CD4-positive, alpha-beta T cell (primary cell): ENCODE data around the gene RREB1. TPM values are rescaled to one million over a fixed set of nuclear protein-coding genes. Genes with fewer than 3 reads are reported as not detected.
A peak's percentile ranks its signal among the peaks of the same experiment; 100 is the strongest.

Source experiments
- ATAC-seq: fragments of 200-7000 bp; cut with Tn5 transposase; one replicate; pipeline ENCODE4 v1.10.0; 2022; ENCODE audit warnings: mild to moderate bottlenecking; ENCODE audit not compliant: poor library complexity
- CTCF ChIA-PET: fragments of 350-600 bp; sonication (Branson Sonifier 250); formaldehyde crosslinking; loops from one replicate; lab custom pipeline; 2021; ENCODE audit warnings: antibody characterized with exemption, inconsistent platforms; lab: Charles Lee
- POLR2A ChIA-PET: fragments of 350-600 bp; sonication (Branson Sonifier 250); formaldehyde crosslinking; loops from one replicate; lab custom pipeline; 2021; ENCODE audit warnings: antibody characterized with exemption, inconsistent platforms; lab: Charles Lee
- DNase-seq, 14 experiments: peaks; one replicate each; pipeline ENCODE4 v3.0.0-alpha.2; 2013 to 2020; ENCODE audit warnings: mixed read lengths in 2 of 14
- H3K27ac ChIP-seq, 2 donors: one replicate each; pipeline versions ENCODE4 v1.5.1 to v1.7.0; 2013; ENCODE audit warnings: low read length in 2 of 2, low read depth in 1 of 2, mild to moderate bottlenecking in 1 of 2
- H3K27me3 ChIP-seq, 2 experiments: 1 replicate in 1 of 2; 2 replicates in 1 of 2; pipeline versions ENCODE4 v1.6.1 to v1.7.0; 2013; ENCODE audit warnings: low read length in 2 of 2, control low read depth in 1 of 2, mild to moderate bottlenecking in 1 of 2, moderate library complexity in 1 of 2; ENCODE audit not compliant: insufficient read depth in 2 of 2, control insufficient read depth in 1 of 2
- H3K36me3 ChIP-seq: one replicate; pipeline ENCODE4 v1.6.1; 2013; ENCODE audit warnings: low read length, control low read depth; ENCODE audit not compliant: insufficient read depth
- H3K4me1 ChIP-seq: one replicate; pipeline ENCODE4 v1.6.1; 2013; ENCODE audit warnings: low read length, control low read depth; ENCODE audit not compliant: insufficient read depth
- H3K4me3 ChIP-seq: one replicate; pipeline ENCODE4 v1.5.1; 2013; ENCODE audit warnings: mild to moderate bottlenecking, low read length, moderate library complexity
- H3K9me3 ChIP-seq, 2 experiments: 1 replicate in 1 of 2; 2 replicates in 1 of 2; pipeline versions ENCODE4 v1.6.1 to v1.7.0; 2013; ENCODE audit warnings: low read length in 2 of 2, mild to moderate bottlenecking in 2 of 2, control low read depth in 1 of 2, moderate library complexity in 1 of 2; ENCODE audit not compliant: control insufficient read depth in 1 of 2, insufficient read depth in 1 of 2
- H3K27ac Mint-ChIP-seq: one replicate; pipeline ENCODE4 v1.8.0; 2020; ENCODE audit warnings: mixed read lengths
- H3K27me3 Mint-ChIP-seq: one replicate; pipeline ENCODE4 v1.8.0; 2021; ENCODE audit warnings: mixed read lengths
- H3K36me3 Mint-ChIP-seq: one replicate; pipeline ENCODE4 v1.8.0; 2021; ENCODE audit warnings: low read depth, mixed read lengths
- H3K4me1 Mint-ChIP-seq: one replicate; pipeline ENCODE4 v1.8.0; 2021; ENCODE audit warnings: low read depth, mixed read lengths
- H3K4me3 Mint-ChIP-seq: one replicate; pipeline ENCODE4 v1.8.0; 2020; ENCODE audit warnings: mild to moderate bottlenecking, mixed read lengths
- H3K9me3 Mint-ChIP-seq: one replicate; pipeline ENCODE4 v1.8.0; 2020; ENCODE audit warnings: mixed read lengths
- intact Hi-C, 2 experiments: fragments of 100-400 bp; cut with DNase I in 1 of 2; cut with micrococcal nuclease in 1 of 2; formaldehyde crosslinking; loops; one replicate each; pipeline versions ENCODE4 v1.15.1 to v1.9.0; 2023 to 2025; cut with DNase I, micrococcal nuclease
- total RNA-seq, 174 experiments: library from RNA in 2 of 174; stranded (reverse) in 2 of 174; gene quantifications; one replicate each; pipeline ENCODE4 v1.2.3 and lab custom pipeline; 2021 to 2026
- TF ChIP-seq, protein P1 (sequence below): fragments of 200-600 bp; IDR thresholded peaks from one replicate; pipeline ENCODE4 v1.8.0; 2022; ENCODE audit warnings: antibody characterized with exemption, mild to moderate bottlenecking

The RREB1 gene
- total RNA-seq, 2 experiments from 2014 or later = 56.5 to 60.0 TPM

DNA sequence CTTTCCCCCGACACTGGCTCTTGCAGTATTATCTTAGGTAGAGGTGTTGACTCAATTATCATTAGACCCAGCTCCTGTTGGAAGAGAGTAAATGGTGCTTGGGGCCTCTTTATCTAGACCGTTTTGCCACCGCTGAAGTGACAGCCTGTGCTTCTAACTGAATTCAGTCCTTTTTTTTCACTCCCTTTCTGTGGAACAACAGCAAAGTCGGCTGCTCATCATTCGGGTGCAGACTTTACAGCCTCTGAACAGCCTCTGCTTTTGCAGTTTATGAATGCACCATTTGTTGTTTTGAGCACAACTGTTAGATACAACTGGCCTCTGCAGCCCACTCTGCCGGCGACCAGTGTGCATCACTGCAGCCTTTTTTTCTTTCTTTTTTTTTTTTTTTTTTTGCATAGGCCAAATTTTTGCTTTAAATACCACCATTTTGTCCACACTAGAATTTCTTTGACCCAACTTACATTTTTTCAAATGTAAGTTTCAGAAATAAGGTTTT is 35.8 kb downstream of the RREB1 start:
- Mint-ChIP-seq H3K9me3 (no peaks in the 10 kb centered on the region), H3K27ac (peak overlapping the region; percentile 86), H3K4me3 (peak overlapping the region; percentile 84), H3K36me3 (no peaks in the 10 kb centered on the region), H3K4me1 (peaks cover 84% of the 10 kb centered on the region), H3K27me3 (no peaks in the 10 kb centered on the region)
- intact Hi-C loops = loop anchor here in 1 of 2 experiments (5.0 kb wide), 2 partner anchors 54 to 91 kb away; no protein-coding TSS in a partner anchor
- H3K9me3 ChIP-seq = no peaks in the 10 kb centered on the region
- CTCF ChIA-PET = interaction anchor here (1.1 to 1.8 kb wide), 2 partner anchors 9 to 10 kb away, joined by 3 read pairs; no protein-coding TSS in a partner anchor
- no peak overlapping the region for H3K4me3 ChIP-seq
- DNase-seq = no peak
- H3K27me3 ChIP-seq = no peaks in the 10 kb centered on the region
- ATAC-seq = no peak
- peaks cover 46% of the 10 kb centered on the region for H3K4me1 ChIP-seq
- TF ChIP-seq, protein P1, sequence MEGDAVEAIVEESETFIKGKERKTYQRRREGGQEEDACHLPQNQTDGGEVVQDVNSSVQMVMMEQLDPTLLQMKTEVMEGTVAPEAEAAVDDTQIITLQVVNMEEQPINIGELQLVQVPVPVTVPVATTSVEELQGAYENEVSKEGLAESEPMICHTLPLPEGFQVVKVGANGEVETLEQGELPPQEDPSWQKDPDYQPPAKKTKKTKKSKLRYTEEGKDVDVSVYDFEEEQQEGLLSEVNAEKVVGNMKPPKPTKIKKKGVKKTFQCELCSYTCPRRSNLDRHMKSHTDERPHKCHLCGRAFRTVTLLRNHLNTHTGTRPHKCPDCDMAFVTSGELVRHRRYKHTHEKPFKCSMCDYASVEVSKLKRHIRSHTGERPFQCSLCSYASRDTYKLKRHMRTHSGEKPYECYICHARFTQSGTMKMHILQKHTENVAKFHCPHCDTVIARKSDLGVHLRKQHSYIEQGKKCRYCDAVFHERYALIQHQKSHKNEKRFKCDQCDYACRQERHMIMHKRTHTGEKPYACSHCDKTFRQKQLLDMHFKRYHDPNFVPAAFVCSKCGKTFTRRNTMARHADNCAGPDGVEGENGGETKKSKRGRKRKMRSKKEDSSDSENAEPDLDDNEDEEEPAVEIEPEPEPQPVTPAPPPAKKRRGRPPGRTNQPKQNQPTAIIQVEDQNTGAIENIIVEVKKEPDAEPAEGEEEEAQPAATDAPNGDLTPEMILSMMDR = no peak
- H3K36me3 ChIP-seq = no peaks in the 10 kb centered on the region
- H3K27ac ChIP-seq = no peak overlapping the region
- POLR2A ChIA-PET = interaction anchor here (0.8 to 1.0 kb wide), 2 partner anchors 9 to 10 kb away, joined by 3 to 4 read pairs; no protein-coding TSS in a partner anchor

DNA sequence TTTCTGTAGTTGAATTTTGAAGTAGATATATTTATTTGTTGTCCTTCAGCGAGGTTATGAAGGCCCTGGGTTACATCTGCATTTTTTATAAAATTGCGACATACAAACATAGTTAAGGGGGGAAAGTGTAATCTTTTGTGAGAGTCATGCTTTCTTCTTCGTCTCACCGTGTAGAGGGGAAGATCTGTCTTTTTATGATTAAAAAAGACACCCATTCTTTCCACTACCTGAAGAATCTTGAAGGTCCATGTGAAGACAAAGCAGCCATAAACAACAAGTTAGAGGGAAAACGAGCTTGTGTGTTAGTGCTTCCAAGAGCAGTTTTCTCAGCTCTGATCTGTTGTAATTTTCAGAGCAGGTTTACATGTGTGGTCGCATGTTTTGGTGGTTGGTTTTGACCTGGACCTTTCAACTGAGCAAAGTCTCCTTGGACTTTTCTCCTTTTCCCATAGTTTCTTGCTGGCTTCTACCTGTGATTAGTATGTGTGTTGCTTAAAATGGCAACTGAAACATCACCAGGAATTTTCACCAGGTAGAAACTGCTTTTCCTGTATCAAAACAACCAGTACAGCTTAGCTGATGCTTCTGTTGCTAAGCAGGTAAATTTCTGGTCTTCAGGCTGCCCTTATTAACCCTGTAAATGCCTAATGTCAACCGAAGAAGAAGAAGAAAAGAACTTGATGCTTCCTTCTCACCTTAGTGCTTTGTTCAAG is 37.3 kb downstream of the RREB1 start:
- TF ChIP-seq, protein P1 = no peak
- Histone ChIP-seq H3K27ac (no peak overlapping the region), H3K4me1 (peaks cover 41% of the 10 kb centered on the region), H3K9me3 (no peaks in the 10 kb centered on the region), H3K27me3 (no peaks in the 10 kb centered on the region), H3K36me3 (no peaks in the 10 kb centered on the region), H3K4me3 (no peak overlapping the region)
- H3K27me3 Mint-ChIP-seq = no peaks in the 10 kb centered on the region
- POLR2A ChIA-PET = interaction anchor here (0.8 to 1.5 kb wide), 5 partner anchors 11 to 314 kb away, joined by 3 to 6 read pairs (median 3); partner anchors contain the start of gene RREB1
- DNase-seq = peak in 1 of 14 experiments; percentile 33
- intact Hi-C loops = loop anchor here in 1 of 2 experiments (5.0 kb wide), 2 partner anchors 52 to 93 kb away; no protein-coding TSS in a partner anchor
- CTCF ChIA-PET = interaction anchor here (0.8 to 1.0 kb wide), 2 partner anchors 9 to 14 kb away, joined by 3 to 4 read pairs; no protein-coding TSS in a partner anchor
- ATAC-seq = peak; percentile 30
- H3K36me3 Mint-ChIP-seq = no peaks in the 10 kb centered on the region
- peaks cover 72% of the 10 kb centered on the region for H3K4me1 Mint-ChIP-seq
- H3K9me3 Mint-ChIP-seq = no peaks in the 10 kb centered on the region
- H3K4me3 Mint-ChIP-seq = peak overlapping the region; percentile 72
- H3K27ac Mint-ChIP-seq = peak overlapping the region; percentile 78

DNA sequence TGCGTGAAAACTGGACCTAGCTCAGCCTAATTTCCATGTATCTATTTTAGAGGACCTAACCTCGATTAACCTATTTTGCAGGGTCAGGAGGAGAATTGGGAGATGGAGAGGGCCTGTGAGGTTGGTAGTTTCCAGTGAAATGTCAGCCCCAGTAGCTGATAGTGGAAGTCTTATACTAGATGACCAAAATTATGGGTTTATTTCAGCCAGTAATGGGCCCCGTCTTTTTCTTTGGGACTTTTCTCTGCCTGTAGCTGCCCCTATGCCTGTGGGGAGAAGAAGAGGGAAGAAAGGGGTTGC is 37.8 kb downstream of the RREB1 start:
- no peaks in the 10 kb centered on the region for H3K27me3 ChIP-seq
- peak overlapping the region in 1 of 2 donors; percentile 9 for H3K27ac ChIP-seq
- H3K27ac Mint-ChIP-seq = peak overlapping the region; percentile 78
- no peak for DNase-seq
- peaks cover 40% of the 10 kb centered on the region for H3K4me1 ChIP-seq
- no peak overlapping the region for H3K4me3 ChIP-seq
- ChIA-PET CTCF (interaction anchor here (1.0 kb wide), 1 partner anchor 14 kb away, joined by 4 read pairs; no protein-coding TSS in a partner anchor), POLR2A (interaction anchor here (1.0 to 1.5 kb wide), 2 partner anchors 36 to 314 kb away, joined by 3 to 5 read pairs; no protein-coding TSS in a partner anchor)
- H3K36me3 ChIP-seq = no peaks in the 10 kb centered on the region
- no peaks in the 10 kb centered on the region for H3K36me3 Mint-ChIP-seq
- H3K9me3 Mint-ChIP-seq = no peaks in the 10 kb centered on the region
- H3K27me3 Mint-ChIP-seq = no peaks in the 10 kb centered on the region
- no peak for ATAC-seq
- TF ChIP-seq, protein P1 = no peak
- H3K4me1 Mint-ChIP-seq = peaks cover 73% of the 10 kb centered on the region
- intact Hi-C loops = no loop called here
- peak overlapping the region; percentile 72 for H3K4me3 Mint-ChIP-seq
- no peaks in the 10 kb centered on the region for H3K9me3 ChIP-seq
